Measurements from ENCODE around the gene WBP2.

- TF ChIP-seq CTCF (conservative IDR thresholded peaks at IDR 0.05; ENCODE audit: low read depth, low read length) (no peak), EZH2 (IDR thresholded peaks at IDR 0.05; ENCODE audit: low read length, unreplicated experiment) (no peak)
Measured at GRCh38 chr17:75809631-75810111, 45.5 kb downstream of the WBP2 start.
